KG1 (cell line): ENCODE measurements around the gene OSM.
"Not testable (repeated sequence)": the region's sequence is repeated elsewhere in the genome, so short reads cannot be mapped to it uniquely, and the experiment has no call there.

ENCODE experiments used
- DNase-seq: peaks from one replicate; lab custom pipeline; 2025; lab: John Stamatoyannopoulos, UW

The OSM gene

DNA sequence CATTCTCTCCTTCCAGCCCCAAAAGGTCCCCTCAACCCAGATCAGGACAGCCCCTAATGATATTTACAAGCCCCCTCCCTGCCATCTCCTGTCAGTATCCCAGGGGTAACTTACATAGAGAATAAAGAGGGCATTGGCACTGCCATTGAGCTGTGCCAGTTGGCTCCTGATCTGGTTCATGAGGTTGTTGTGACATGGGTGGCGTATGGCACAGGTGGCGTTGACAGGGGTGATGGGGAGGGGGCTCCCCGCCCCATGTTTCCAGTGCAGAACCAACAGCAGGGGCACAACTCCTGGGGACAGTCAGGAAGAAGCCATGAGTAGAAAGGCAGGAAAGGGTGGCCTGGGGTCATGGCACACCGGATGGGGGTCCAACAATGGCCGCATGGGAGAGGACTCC is 22.0 kb downstream of the OSM start:
- DNase-seq, result no peak

- no peak for DNase-seq
These were observed 22.6 kb downstream of the OSM start for GRCh38 chr22:30244066-30244465.

DNA sequence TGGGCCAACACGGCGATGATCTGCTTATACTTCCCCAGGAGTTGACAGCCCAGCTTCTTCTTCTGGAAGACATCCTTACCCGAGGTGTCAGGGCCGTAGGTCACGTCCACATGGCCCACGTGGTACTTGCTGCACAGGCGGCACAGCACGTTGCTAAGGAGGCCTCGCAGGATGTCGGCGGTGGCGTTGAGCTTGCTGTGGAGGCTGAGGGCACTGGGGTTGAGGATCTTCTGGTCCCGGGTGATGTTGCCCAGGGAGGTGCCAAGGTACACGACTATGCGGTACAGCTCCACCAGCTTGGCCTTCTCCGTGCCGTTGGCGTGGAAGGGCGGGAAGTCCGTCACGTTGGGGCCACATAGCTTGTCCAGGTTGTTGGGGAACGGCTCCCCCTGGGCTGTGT is 23.0 kb downstream of the OSM start:
- DNase-seq, result no peak

DNA sequence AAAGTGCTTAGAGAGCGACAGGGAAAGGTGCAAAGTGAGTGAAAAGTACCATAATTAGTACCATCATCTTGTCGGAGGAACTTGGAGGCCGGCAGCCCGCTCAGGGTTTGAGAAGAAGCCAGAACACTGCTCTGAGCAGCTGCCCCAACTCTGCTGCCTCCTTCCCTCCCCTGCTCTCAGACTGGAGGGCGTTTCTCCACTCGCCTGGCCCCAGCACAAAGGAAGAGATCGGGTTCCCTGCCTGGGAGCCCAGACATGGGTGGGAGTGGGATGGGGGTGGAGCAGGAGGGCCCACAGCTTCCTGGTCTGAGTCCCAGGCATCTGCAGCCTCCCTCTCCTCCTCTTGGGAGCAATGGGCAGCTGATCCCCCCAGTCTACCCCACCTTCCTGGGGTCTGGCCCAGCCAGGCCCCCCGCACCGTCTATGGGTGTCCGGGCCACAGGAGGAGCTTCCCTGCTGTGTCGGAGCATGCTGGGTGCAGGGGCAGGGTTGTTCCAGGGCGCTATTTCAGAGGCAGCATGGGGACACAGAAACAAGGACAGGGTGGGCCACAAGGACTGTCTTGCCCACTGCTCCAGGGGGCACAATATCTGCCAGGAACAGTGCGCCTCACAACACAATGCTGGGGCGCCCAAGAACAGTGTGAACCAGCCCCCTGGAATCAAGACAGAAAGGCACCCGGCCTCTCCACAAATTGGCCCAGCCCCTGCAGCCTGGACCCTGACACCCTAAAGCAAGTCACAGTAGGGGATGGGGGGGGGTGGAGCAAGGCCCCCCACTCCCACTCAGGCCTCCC is 24.9 kb downstream of the OSM start:
- no peak for DNase-seq

GRCh38 chr22:30240541-30241417 is 25.9 kb downstream of the OSM start:
- no peak for DNase-seq

- DNase-seq, result no peak
These were observed 26.9 kb downstream of the OSM start for GRCh38 chr22:30239488-30240405.

GRCh38 chr22:30238661-30239487 is 27.8 kb downstream of the OSM start:
- DNase-seq, result no peak

DNA sequence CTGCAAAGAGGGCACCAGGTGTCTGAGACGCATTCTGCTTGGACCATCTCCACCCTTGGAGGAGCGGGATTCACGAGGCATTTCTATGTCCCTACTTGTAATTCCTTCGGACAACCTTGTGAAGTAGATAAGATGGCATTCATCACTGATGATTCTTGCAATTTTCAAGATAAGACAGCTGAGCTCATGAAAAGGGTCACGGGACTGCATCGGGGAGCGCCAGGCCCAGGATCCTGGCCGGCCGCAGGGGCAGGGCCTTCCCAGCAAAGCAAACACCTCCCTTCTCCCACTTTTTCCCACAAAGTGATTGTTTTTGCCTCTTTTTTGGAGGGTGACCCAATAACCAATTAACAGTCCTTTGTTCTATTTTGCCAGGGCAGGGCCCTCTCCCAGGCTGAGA is 28.5 kb downstream of the OSM start:
- DNase-seq, result no peak

- DNase-seq, result no peak
These were observed 29.8 kb downstream of the OSM start for GRCh38 chr22:30236875-30237274.

DNA sequence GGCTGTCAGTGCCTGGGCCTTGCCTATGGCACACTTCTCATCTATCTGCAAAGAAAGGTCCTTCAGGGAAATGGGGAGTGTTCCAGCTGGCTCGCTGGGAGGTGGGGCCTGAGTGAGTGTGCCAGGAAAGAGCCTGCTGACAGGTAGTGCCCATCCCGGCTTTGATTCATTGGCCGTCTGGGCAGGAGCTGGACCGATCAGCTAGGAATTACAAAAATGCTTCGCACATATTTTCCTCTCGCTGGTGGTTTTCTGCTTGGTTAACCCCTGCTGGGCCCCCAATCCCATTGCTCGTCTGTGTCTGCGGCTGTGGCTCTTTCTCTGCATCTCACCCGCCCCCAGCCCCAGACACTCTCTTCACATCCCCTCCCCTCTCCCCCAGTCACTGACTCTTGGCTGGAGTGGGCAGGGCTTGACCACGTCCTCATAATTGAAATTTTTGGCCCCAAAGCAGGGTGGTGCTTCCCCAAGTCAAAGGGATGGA is 30.9 kb downstream of the OSM start:
- DNase-seq, result no peak

DNA sequence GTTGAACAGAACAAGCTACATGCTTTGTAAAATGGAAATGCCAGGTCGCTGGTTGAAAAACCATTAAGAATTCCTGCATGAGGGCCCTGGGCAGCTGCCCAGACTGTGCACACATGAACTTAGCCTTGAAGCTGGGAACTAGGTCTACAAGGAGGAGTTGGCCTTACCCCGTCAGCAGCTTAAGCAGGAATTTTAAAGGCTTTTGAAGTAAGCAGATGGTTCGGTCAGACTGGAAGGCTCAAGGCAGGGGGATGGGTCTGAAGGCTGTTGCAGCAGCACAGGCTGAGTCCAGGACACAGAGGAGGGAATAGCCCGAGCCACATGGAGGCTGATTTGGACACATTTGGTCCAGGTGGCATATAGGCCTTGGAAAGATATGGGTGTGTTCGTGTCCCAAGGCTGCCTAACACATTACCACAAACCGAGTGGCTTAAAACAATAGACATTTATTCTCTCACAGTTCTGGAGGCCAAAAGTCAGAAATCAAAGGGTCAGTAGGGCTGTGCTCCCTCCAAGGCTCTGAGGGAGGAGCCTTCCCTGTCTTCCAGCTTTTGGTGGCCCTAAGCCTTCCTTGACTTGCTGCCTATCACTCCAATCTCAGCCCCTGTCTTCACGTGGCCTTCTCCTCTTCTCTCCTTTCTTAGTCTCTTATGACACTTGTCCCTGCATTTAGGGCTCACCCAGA is 31.7 kb downstream of the OSM start:
- DNase-seq, result no peak

DNA sequence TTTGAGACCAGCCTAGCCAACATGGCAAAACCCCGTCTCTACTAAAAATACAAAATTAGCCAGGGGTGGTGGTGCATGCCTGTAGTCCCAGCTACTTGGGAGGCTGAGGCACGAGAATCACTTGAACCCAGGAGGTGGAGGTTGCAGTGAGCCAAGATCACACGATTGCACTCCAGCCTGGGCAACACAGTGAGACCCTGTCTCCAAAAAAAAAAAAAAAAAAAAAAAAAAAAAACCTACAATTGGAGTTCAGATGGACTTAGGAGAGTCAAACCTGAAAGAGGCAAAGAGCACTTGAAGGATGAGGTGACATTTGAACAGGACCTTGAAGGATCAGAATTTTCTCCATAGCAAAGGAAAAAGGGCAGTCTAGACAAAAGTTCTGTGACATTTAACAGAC is 32.3 kb downstream of the OSM start:
- not testable (repeated sequence) for DNase-seq

DNA sequence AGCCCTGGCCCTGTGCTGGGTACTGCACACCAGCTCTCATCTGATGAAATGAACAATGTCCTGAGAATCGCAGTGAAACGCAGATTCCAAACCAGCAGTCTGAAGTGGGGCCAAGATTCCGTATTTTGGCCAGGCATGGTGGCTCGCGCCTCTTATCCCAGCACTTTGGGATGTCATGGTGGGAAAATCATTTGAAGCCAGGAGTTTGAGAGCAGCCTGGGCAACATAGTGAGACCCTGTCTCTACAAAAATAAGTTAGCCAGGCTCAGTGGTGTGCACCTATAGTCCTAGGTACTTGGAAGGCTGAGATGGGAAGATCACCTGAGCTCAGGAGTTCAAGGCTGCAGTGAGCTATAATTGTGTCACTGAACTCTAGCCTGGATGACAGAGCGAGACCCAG is 33.1 kb downstream of the OSM start:
- DNase-seq, result no peak

DNA sequence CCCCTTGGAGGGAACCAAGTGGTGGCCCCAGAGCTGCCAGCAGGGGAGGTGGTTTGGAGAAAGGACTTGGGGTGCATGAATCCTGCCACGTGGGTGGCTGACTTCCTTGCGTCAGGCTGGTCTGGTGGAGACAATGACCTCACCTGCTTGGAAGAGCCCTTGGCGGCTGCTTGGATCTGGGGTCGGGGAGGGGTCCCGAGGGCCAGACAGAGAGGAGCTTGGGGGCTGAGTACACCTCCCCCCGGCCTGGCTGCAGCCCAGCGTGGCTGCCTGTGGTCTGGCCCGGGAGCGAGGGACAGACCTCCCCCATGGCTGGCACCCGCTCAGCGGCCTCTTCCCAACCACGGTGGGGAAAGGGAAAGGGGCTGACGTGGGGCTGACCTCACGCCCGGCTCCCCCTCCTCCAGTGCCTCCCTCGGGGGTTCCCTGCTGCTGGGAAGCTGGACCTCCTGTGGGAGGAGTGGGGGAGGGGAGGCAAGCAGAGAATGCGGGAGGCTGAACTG is 33.9 kb downstream of the OSM start:
- no peak for DNase-seq

- no peak for DNase-seq
These were observed 35.7 kb downstream of the OSM start for GRCh38 chr22:30230787-30231461.

- DNase-seq, result no peak
These were observed 36.3 kb downstream of the OSM start for GRCh38 chr22:30230330-30230729.

DNA sequence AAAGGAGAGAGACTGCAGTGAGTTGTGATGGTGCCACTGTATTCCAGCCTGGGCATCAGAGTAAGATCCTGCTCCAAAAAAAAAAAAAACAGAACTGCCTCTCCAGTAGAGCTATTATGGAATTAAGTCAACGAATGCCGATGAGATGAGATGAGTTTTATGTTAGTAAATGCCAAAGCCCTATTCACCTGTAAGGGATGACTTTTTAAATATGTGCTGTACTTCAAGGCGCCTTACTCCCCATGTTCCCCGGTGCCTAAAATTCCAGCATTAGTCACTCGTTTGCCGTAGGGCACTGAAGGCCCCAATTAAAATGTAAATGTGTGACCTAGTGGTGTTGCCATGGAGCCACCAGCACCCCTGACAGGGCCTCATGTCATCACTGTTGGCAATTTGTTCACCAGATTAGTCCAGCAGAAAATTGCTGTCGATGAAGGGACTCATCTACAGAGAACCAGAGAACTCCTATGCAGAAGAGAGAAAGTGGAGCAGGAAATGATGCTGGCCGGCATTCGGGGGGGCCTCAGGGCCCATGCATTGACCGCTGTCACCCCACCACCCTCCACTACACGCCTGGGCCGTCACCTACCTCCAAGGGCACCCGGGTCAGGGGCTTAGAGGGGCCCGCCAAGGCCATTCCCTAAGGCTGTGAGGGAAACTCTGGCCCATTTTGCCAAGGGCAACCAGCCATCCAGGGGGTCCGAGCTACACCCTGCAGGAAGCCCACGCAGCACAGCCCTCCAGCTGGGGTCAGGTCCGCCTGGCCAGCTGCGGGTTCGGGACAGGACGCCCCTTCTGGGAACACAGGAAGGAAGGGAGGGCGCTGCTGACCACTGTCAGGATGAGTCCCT is 37.9 kb downstream of the OSM start:
- DNase-seq, result no peak

DNA sequence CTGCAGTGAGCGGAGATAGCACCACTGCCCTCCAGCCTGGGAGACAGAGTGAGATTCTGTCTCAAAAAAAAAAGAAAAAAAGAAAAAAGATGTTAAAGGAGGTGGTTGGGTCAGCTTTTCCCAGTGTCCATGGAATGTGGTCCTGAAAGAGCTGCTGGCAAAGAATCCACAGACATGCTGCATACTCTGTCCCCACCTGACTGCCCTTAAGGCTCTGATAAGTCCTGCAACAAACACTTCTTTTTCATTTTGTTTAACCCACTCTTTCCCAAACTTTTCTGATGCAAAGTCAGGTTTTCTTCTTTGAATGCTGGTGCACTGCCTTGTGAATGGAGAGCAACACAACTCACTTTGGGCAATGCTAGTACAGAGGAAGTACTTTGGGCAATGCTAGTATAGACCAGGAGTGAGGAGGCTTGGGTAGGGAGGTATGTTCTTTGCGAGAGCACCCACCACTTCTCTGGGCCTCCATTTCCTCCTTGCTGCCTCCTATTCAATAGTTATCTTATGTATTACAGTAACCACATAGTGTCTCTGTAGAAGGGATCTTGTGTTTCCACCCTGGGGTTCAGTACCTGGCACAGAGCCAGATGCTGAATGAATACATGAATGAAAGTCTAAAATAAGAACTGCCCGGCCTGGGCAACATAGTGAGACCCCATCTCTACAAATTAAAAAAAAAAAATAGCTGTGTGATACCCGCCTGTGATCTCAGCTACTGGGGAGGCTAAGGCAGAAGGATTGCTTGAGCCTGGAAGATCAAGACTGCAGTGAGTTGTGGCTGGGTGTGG is 39.0 kb downstream of the OSM start:
- no peak for DNase-seq
